Common myeloid progenitor, CD34-positive (primary cell): ENCODE measurements around the gene TPM2.
"Not testable (repeated sequence)": the region's sequence is repeated elsewhere in the genome, so short reads cannot be mapped to it uniquely, and the experiment has no call there.

ENCODE experiments used
- CTCF ChIA-PET: fragments of 350-600 bp; sonication (Branson Sonifier 250); formaldehyde crosslinking; loops from one replicate; lab custom pipeline; 2021; ENCODE audit warnings: antibody characterized with exemption; lab: Charles Lee
- POLR2A ChIA-PET: fragments of 350-600 bp; sonication (Branson Sonifier 250); formaldehyde crosslinking; loops from one replicate; lab custom pipeline; 2021; ENCODE audit warnings: antibody characterized with exemption; lab: Charles Lee
- DNase-seq, 3 donors: peaks; one replicate each; pipeline versions ENCODE4 v3.0.0 to v3.0.0-alpha.2; 2013
- H3K27ac ChIP-seq, 2 experiments: 1 replicate in 1 of 2; 2 replicates in 1 of 2; pipeline ENCODE4 v1.7.0; 2013; ENCODE audit warnings: inconsistent platforms in 2 of 2, low read length in 2 of 2, mild to moderate bottlenecking in 2 of 2, low read depth in 1 of 2, moderate library complexity in 1 of 2; ENCODE audit not compliant: severe bottlenecking in 2 of 2, insufficient read depth in 1 of 2, poor library complexity in 1 of 2
- H3K27me3 ChIP-seq, 5 experiments: replicated peaks in 2 of 5; 1 replicate in 3 of 5; 2 replicates in 2 of 5; pipeline versions ENCODE4 v1.6.1 to v1.7.0; 2013; ENCODE audit warnings: low read length in 4 of 5, mild to moderate bottlenecking in 2 of 5, moderate library complexity in 2 of 5, inconsistent platforms in 1 of 5; ENCODE audit not compliant: insufficient read depth in 5 of 5, control insufficient read depth in 4 of 5
- H3K36me3 ChIP-seq, 4 experiments: 1 replicate in 2 of 4; 2 replicates in 2 of 4; pipeline versions ENCODE4 v1.6.1 to v1.7.0; 2013; ENCODE audit warnings: low read length in 3 of 4, control low read depth in 1 of 4, mild to moderate bottlenecking in 1 of 4; ENCODE audit not compliant: control insufficient read depth in 4 of 4, insufficient read depth in 4 of 4
- H3K4me1 ChIP-seq, 4 experiments: 1 replicate in 3 of 4; 2 replicates in 1 of 4; pipeline versions ENCODE4 v1.6.1 to v1.7.1; 2013; ENCODE audit warnings: low read length in 3 of 4, mild to moderate bottlenecking in 3 of 4, control low read depth in 1 of 4, inconsistent platforms in 1 of 4, moderate library complexity in 1 of 4; ENCODE audit not compliant: control insufficient read depth in 4 of 4, insufficient read depth in 4 of 4; ENCODE audit errors: control extremely low read depth in 1 of 4
- H3K4me3 ChIP-seq, 7 experiments: 1 replicate in 4 of 7; 2 replicates in 3 of 7; pipeline versions ENCODE4 v1.5.1 to v1.7.0; 2013; ENCODE audit warnings: mild to moderate bottlenecking in 7 of 7, low read length in 6 of 7, moderate library complexity in 6 of 7, inconsistent platforms in 2 of 7, low read depth in 2 of 7, control low read depth in 1 of 7; ENCODE audit not compliant: insufficient read depth in 4 of 7, control insufficient read depth in 1 of 7; ENCODE audit errors: extremely low read depth in 1 of 7
- H3K9me3 ChIP-seq, 5 experiments: 1 replicate in 4 of 5; 2 replicates in 1 of 5; pipeline versions ENCODE4 v1.6.1 to v1.7.1; 2013; ENCODE audit warnings: low read length in 4 of 5, mild to moderate bottlenecking in 2 of 5, inconsistent platforms in 1 of 5, low read depth in 1 of 5, moderate library complexity in 1 of 5; ENCODE audit not compliant: control insufficient read depth in 4 of 5, insufficient read depth in 2 of 5; ENCODE audit errors: control extremely low read depth in 1 of 5
- WGBS: methylation state at CpG from one replicate; pipeline ENCODE4 v1.1.5; 2013; ENCODE audit not compliant: insufficient coverage; 5-methylcytosine and 5-hydroxymethylcytosine counted together

TPM2 gene

GRCh38 chr9:35646153-35646532 lies 43.6 kb downstream of the TPM2 start:
- peak in 2 of 3 donors; percentile 43 to 45 for DNase-seq
- H3K4me1 ChIP-seq = peaks cover 0 to 66% (median 36%) of the 10 kb centered on the region in 4 experiments
- no peaks in the 10 kb centered on the region for H3K36me3 ChIP-seq
- WGBS = 0% methylated on average over 8 of the region's 11 CpGs
- POLR2A ChIA-PET = interaction anchor here (0.8 to 2.7 kb wide), 2 partner anchors 11 to 86 kb away, joined by 3 to 14 read pairs; partner anchors contain the start of genes CCDC107, CREB3, RMRP and TLN1
- H3K27me3 ChIP-seq = no peaks in the 10 kb centered on the region
- CTCF ChIA-PET = interaction anchor here (0.6 to 8.5 kb wide), 14 partner anchors 7 to 272 kb away, joined by 3 to 117 read pairs (median 6); partner anchors contain the start of genes ARHGEF39, CCDC107 and RMRP
- H3K27ac ChIP-seq = peak overlapping the region; percentile 83 to 87
- H3K4me3 ChIP-seq = peak overlapping the region; percentile 46 to 91 (median 84)
- no peaks in the 10 kb centered on the region for H3K9me3 ChIP-seq

GRCh38 chr9:35645736-35646135 lies 44.0 kb downstream of the TPM2 start:
- not testable (repeated sequence) for H3K36me3 ChIP-seq, H3K9me3 ChIP-seq, H3K27me3 ChIP-seq, DNase-seq
- CTCF ChIA-PET = interaction anchor here (0.7 to 8.5 kb wide), 12 partner anchors 8 to 273 kb away, joined by 3 to 117 read pairs (median 5); partner anchors contain the start of genes ARHGEF39, CCDC107 and RMRP
- 27% methylated on average over 5 of the region's 10 CpGs for WGBS
- POLR2A ChIA-PET = interaction anchor here (0.8 to 2.7 kb wide), 2 partner anchors 12 to 86 kb away, joined by 3 to 14 read pairs; partner anchors contain the start of genes CCDC107, CREB3, RMRP and TLN1
- Histone ChIP-seq H3K27ac (peak overlapping the region; percentile 83 to 87), H3K4me1 (peaks cover 0 to 65% (median 36%) of the 10 kb centered on the region in 4 experiments), H3K4me3 (peak overlapping the region; percentile 46 to 91 (median 84))

GRCh38 chr9:35643046-35643445 lies 46.7 kb downstream of the TPM2 start:
- peaks cover 0 to 2% (median 0%) of the 10 kb centered on the region in 5 experiments for H3K9me3 ChIP-seq
- H3K36me3 ChIP-seq = no peaks in the 10 kb centered on the region
- peaks cover 0 to 57% (median 34%) of the 10 kb centered on the region in 4 experiments for H3K4me1 ChIP-seq
- no peak overlapping the region for H3K4me3 ChIP-seq
- 98% methylated on average over 8 of the region's 12 CpGs for WGBS
- no peak overlapping the region for H3K27ac ChIP-seq
- H3K27me3 ChIP-seq = no peaks in the 10 kb centered on the region
- ChIA-PET CTCF (interaction anchor here (1.7 to 8.5 kb wide), 2 partner anchors 15 to 31 kb away, joined by 5 to 95 read pairs; no protein-coding TSS in a partner anchor), POLR2A (interaction anchor here (1.0 kb wide), 1 partner anchor 20 kb away, joined by 3 read pairs; no protein-coding TSS in a partner anchor)
- no peak for DNase-seq

GRCh38 chr9:35641478-35641877 lies 48.2 kb downstream of the TPM2 start:
- H3K4me3 ChIP-seq, DNase-seq, H3K36me3 ChIP-seq, H3K27ac ChIP-seq, H3K9me3 ChIP-seq, H3K27me3 ChIP-seq, POLR2A ChIA-PET: not testable (repeated sequence)
- CTCF ChIA-PET = interaction anchor here (1.2 kb wide), 1 partner anchor 26 kb away, joined by 3 read pairs; no protein-coding TSS in a partner anchor
- no CpG with 5 or more reads among the region's 3 CpGs for WGBS
- peaks cover 3 to 51% (median 29%) of the 10 kb centered on the region in 4 experiments for H3K4me1 ChIP-seq

GRCh38 chr9:35640431-35640830 lies 49.3 kb downstream of the TPM2 start:
- H3K4me1 ChIP-seq = peaks cover 6 to 51% (median 32%) of the 10 kb centered on the region in 4 experiments
- H3K36me3 ChIP-seq, H3K9me3 ChIP-seq, H3K27ac ChIP-seq, H3K4me3 ChIP-seq, DNase-seq, H3K27me3 ChIP-seq, POLR2A ChIA-PET: not testable (repeated sequence)
- CTCF ChIA-PET = interaction anchor here (1.2 to 2.1 kb wide), 2 partner anchors 25 to 30 kb away, joined by 3 to 8 read pairs; no protein-coding TSS in a partner anchor
- WGBS = over 99% methylated on average over 15 of the region's 15 CpGs

GRCh38 chr9:35639631-35640030 lies 50.1 kb downstream of the TPM2 start:
- Histone ChIP-seq H3K9me3 (peaks cover 0 to 2% (median 0%) of the 10 kb centered on the region in 5 experiments), H3K27me3 (no peaks in the 10 kb centered on the region), H3K4me1 (peaks cover 6 to 57% (median 31%) of the 10 kb centered on the region in 4 experiments), H3K27ac (no peak overlapping the region), H3K4me3 (no peak overlapping the region), H3K36me3 (no peaks in the 10 kb centered on the region)
- POLR2A ChIA-PET = no interaction called here
- CTCF ChIA-PET = interaction anchor here (2.1 kb wide), 1 partner anchor 29 kb away, joined by 8 read pairs; no protein-coding TSS in a partner anchor
- no peak for DNase-seq
- WGBS = no CpG with 5 or more reads among the region's 1 CpG

GRCh38 chr9:35639225-35639624 lies 50.5 kb downstream of the TPM2 start:
- DNase-seq, POLR2A ChIA-PET, H3K9me3 ChIP-seq, H3K27me3 ChIP-seq, H3K27ac ChIP-seq, H3K36me3 ChIP-seq: not testable (repeated sequence)
- CTCF ChIA-PET = interaction anchor here (2.1 kb wide), 1 partner anchor 29 kb away, joined by 8 read pairs; no protein-coding TSS in a partner anchor
- Histone ChIP-seq H3K4me1 (peaks cover 6 to 54% (median 31%) of the 10 kb centered on the region in 4 experiments), H3K4me3 (peak overlapping the region in 1 of 7 experiments; percentile 40)
- no CpG with 5 or more reads among the region's 1 CpG for WGBS
